Measurements from ENCODE around the gene NBL1. TPM values are rescaled to one million over a fixed set of nuclear protein-coding genes. Genes with fewer than 3 reads are reported as not detected.

The NBL1 gene
- total and polyA plus RNA-seq, 2 experiments from 2014 or later: 6.1 to 10.6 TPM

DNA sequence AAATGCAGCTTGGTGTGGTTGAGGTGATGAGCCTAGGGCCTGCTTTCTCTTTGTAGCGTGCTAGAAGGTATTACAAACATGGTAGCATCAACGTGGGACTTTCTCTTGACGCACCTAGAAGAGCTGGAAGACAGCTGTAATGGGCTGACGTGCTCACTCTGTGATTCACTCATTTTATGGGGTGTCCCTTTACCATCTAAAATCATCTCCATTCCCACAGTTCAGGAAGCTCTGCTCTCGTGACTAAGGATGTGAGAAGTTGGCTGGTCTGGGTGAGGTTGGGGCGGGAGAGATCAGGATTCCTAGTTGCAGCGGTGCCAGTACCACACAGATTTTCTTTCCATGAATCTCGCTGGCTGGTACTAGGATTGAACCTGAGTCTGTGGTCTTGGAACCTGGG lies 24.8 kb downstream of the NBL1 start (continued):
- TF ChIP-seq, protein P1, sequence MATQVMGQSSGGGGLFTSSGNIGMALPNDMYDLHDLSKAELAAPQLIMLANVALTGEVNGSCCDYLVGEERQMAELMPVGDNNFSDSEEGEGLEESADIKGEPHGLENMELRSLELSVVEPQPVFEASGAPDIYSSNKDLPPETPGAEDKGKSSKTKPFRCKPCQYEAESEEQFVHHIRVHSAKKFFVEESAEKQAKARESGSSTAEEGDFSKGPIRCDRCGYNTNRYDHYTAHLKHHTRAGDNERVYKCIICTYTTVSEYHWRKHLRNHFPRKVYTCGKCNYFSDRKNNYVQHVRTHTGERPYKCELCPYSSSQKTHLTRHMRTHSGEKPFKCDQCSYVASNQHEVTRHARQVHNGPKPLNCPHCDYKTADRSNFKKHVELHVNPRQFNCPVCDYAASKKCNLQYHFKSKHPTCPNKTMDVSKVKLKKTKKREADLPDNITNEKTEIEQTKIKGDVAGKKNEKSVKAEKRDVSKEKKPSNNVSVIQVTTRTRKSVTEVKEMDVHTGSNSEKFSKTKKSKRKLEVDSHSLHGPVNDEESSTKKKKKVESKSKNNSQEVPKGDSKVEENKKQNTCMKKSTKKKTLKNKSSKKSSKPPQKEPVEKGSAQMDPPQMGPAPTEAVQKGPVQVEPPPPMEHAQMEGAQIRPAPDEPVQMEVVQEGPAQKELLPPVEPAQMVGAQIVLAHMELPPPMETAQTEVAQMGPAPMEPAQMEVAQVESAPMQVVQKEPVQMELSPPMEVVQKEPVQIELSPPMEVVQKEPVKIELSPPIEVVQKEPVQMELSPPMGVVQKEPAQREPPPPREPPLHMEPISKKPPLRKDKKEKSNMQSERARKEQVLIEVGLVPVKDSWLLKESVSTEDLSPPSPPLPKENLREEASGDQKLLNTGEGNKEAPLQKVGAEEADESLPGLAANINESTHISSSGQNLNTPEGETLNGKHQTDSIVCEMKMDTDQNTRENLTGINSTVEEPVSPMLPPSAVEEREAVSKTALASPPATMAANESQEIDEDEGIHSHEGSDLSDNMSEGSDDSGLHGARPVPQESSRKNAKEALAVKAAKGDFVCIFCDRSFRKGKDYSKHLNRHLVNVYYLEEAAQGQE (IDR thresholded peaks at IDR 0.05; ENCODE audit: unreplicated experiment): no peak
- TF ChIP-seq EZH2phosphoT487 (IDR thresholded peaks at IDR 0.05; ENCODE audit: unreplicated experiment) (no peak), STAT1 (IDR thresholded peaks at IDR 0.05; ENCODE audit: unreplicated experiment) (no peak), ZNF331 (CRISPR knock-in tag; IDR thresholded peaks at IDR 0.05; ENCODE audit: low read depth) (no peak), POLR2AphosphoS5 (IDR thresholded peaks at IDR 0.05; ENCODE audit: low read depth) (no peak), CREB1 (CRISPR knock-in tag; IDR thresholded peaks at IDR 0.05; ENCODE audit: low read depth) (no peak)

DNA sequence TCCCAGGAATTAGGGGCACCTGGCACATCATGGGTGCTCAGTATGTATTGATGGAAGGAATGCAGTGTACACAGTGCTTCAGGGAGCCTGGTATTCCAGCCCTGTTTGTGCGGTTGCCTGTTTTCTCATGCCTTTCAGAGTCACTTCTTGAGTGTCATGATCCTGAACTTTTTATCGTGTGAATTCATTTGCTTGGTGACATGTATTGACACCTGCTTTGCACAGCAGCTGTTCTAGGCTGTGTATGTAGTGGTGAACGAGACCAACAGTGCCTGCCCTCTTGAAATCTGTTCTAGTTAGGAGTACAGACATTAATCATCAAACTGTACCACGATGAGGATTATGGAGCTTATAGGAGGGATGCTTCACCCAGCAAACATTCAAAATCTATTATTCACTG lies 26.7 kb downstream of the NBL1 start:
- DNase-seq (ENCODE audit: low spot score) (no peak), ATAC-seq (no peak)
- Mint-ChIP-seq H3K4me1 (peaks cover 7% of the 10 kb centered on the region; the same call in 2 of the 3 replicates), H3K27ac (no peak overlapping the region), H3K27me3 (ENCODE audit: insufficient read depth, low read depth, poor library complexity) (peaks cover 26% of the 10 kb centered on the region), H3K9me3 (no peaks in the 10 kb centered on the region; the same call in 2 of the 3 replicates), H3K36me3 (ENCODE audit: low read depth) (peaks cover 5% of the 10 kb centered on the region; the same call in 1 of the 3 replicates), H3K4me3 (no peak overlapping the region)
- Histone ChIP-seq H4K20me1 (replicated peaks; ENCODE audit: insufficient read depth) (0 out of 2 replicates have a peak, but pooled peaks cover 3% of the 10 kb centered on the region), H3K9me2 (ENCODE audit: insufficient read depth) (no peaks in the 10 kb centered on the region), H3K27me3 (ENCODE audit: insufficient read depth) (peaks cover 20% of the 10 kb centered on the region), H3K79me2 (replicated peaks; ENCODE audit: insufficient read depth) (no peaks in the 10 kb centered on the region), H3K27ac (ENCODE audit: low read depth) (no peak overlapping the region), H2AFZ (no peak overlapping the region), H3K4me1 (ENCODE audit: insufficient read depth) (no peaks in the 10 kb centered on the region), H3K4me3 (no peak overlapping the region), H3F3A (replicated peaks; ENCODE audit: low read depth) (0 out of 2 replicates have a peak, but pooled peaks cover 2% of the 10 kb centered on the region), H3K4me2 (no peak overlapping the region), H3K36me3 (ENCODE audit: insufficient read depth) (no peaks in the 10 kb centered on the region)
- TF ChIP-seq EZH2 (IDR thresholded peaks at IDR 0.05; ENCODE audit: low read depth, unreplicated experiment) (no peak), ZNF331 (CRISPR knock-in tag; IDR thresholded peaks at IDR 0.05; ENCODE audit: low read depth) (no peak), EZH2phosphoT487 (IDR thresholded peaks at IDR 0.05; ENCODE audit: unreplicated experiment) (no peak), ZNF114 (CRISPR knock-in tag; IDR thresholded peaks at IDR 0.05) (no peak), CREB1 (CRISPR knock-in tag; IDR thresholded peaks at IDR 0.05; ENCODE audit: low read depth) (no peak), NANOG (IDR thresholded peaks at IDR 0.05; ENCODE audit: borderline replicate concordance) (no peak), JUNB (IDR thresholded peaks at IDR 0.05; ENCODE audit: unreplicated experiment) (no peak), STAT1 (IDR thresholded peaks at IDR 0.05; ENCODE audit: unreplicated experiment) (no peak)
- TF ChIP-seq, protein P2, sequence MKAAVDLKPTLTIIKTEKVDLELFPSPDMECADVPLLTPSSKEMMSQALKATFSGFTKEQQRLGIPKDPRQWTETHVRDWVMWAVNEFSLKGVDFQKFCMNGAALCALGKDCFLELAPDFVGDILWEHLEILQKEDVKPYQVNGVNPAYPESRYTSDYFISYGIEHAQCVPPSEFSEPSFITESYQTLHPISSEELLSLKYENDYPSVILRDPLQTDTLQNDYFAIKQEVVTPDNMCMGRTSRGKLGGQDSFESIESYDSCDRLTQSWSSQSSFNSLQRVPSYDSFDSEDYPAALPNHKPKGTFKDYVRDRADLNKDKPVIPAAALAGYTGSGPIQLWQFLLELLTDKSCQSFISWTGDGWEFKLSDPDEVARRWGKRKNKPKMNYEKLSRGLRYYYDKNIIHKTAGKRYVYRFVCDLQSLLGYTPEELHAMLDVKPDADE (IDR thresholded peaks at IDR 0.05): no peak
- TF ChIP-seq, protein P1 (IDR thresholded peaks at IDR 0.05; ENCODE audit: unreplicated experiment): no peak
- TF ChIP-seq, protein P3, sequence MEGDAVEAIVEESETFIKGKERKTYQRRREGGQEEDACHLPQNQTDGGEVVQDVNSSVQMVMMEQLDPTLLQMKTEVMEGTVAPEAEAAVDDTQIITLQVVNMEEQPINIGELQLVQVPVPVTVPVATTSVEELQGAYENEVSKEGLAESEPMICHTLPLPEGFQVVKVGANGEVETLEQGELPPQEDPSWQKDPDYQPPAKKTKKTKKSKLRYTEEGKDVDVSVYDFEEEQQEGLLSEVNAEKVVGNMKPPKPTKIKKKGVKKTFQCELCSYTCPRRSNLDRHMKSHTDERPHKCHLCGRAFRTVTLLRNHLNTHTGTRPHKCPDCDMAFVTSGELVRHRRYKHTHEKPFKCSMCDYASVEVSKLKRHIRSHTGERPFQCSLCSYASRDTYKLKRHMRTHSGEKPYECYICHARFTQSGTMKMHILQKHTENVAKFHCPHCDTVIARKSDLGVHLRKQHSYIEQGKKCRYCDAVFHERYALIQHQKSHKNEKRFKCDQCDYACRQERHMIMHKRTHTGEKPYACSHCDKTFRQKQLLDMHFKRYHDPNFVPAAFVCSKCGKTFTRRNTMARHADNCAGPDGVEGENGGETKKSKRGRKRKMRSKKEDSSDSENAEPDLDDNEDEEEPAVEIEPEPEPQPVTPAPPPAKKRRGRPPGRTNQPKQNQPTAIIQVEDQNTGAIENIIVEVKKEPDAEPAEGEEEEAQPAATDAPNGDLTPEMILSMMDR (conservative IDR thresholded peaks at IDR 0.05; ENCODE audit: low read depth in 2 of 2): no peak

All from GM23338 (cell line).